ENCODE measurements around the gene CRIP1. TPM values are rescaled to one million over a fixed set of nuclear protein-coding genes. Genes with fewer than 3 reads are reported as not detected.

CRIP1 gene
- polyA plus RNA-seq, 2 of the 4 experiments (the other 2 are of a cell fraction), result 280 to 999 TPM

DNA sequence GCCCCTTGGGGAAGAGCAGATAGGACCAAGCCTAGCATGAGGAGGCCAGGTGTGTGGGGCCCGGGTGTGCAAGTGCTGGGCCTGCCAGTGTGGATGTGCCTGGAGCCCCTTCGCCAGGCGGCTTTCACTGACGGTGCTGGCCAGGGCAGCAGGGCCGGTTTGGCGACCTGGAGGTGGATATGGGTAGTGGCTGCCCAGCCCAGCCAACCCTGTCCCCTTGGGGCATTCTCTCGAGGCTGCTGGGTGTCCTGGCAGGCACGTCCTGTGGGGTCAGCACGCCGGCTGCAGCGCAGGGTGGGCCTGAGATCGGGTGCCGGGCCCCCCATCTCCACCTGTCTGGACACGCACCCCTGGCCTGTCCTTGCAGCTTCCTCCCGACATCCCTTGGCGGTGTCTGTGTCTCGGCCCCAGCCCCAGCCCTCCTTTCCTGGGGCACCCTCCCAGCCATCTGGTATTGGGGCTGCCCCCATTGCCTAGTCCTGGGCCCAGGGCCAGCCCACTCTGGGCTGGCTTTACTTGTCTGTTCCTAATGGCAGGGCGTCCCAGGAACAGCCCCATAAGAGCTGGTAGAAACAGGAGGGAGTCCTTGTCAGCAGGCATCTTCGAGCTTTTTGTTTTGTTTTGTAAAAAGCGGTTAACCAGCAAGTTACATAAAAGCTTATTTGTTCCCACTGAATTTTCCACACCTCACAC lies 19.3 kb upstream of the CRIP1 start:
- WGBS (ENCODE audit: missing lambda C conversion rate), result 97% methylated on average over 16 of the region's 20 CpGs
- Histone ChIP-seq H3K9me3 (no peaks in the 10 kb centered on the region), H3K4me3 (no peak overlapping the region), H3K4me2 (no peak overlapping the region), H3K4me1 (peaks cover 27% of the 10 kb centered on the region), H3K27ac (no peak overlapping the region)
- ChIA-PET CTCF (interaction anchor here (1.5 to 9.6 kb wide), 3 partner anchors 9 to 23 kb away, joined by 4 to 107 read pairs (median 58); partner anchors contain the start of gene TEDC1), POLR2A (no interaction called here)
- FAIRE-seq (no peak), ATAC-seq (no peak), DNase-seq (ENCODE audit: low read depth in 1 of 2, low spot score in 1 of 2) (no peak)
- TF ChIP-seq ZSCAN20 (CRISPR knock-in tag; IDR thresholded peaks at IDR 0.05), result no peak
- no peak for TF ChIP-seq GATA3 (IDR thresholded peaks at IDR 0.05; ENCODE audit: borderline replicate concordance)
- TF ChIP-seq PHF8 (IDR thresholded peaks at IDR 0.05; ENCODE audit: borderline replicate concordance, low read depth), result no peak

DNA sequence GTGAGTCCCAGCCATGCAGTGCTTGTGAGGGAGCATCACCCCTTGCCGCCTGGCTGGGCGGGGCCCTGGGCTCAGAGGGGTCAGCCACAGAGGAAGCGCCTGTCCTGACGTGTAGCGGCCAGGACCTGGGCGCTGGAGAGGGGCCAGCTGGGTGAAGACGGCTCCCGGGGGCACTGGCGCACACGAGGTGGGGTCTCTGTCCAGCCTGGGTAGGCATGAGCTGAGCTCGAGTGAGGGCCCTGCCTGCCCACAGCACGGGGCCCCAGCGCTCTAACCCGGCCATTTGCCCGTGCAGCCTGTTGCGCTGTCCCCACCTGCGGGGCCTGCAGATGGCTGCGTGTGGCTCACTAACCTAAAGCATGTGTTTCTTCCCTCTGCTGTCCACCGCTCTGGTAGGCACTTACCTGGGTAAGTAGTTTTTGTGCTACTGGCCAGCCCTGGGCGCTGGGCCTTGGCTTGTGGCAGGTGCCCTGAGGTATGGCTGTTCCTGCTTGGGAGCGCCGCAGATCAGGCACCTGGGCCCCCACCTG lies 18.7 kb upstream of the CRIP1 start:
- WGBS (ENCODE audit: missing lambda C conversion rate), result 86% methylated on average over 13 of the region's 22 CpGs
- no peak for DNase-seq (ENCODE audit: low read depth in 1 of 2, low spot score in 1 of 2)
- CTCF ChIA-PET, result interaction anchor here (1.5 to 9.6 kb wide), 3 partner anchors 9 to 22 kb away, joined by 4 to 107 read pairs (median 58); partner anchors contain the start of gene TEDC1
- no peak overlapping the region for H3K4me2 ChIP-seq
- TF ChIP-seq HOXA7 (CRISPR knock-in tag; IDR thresholded peaks at IDR 0.05) (no peak), FOSB (CRISPR knock-in tag; IDR thresholded peaks at IDR 0.05) (no peak), KDM5A (IDR thresholded peaks at IDR 0.05) (no peak), ZNF302 (CRISPR knock-in tag; IDR thresholded peaks at IDR 0.05) (no peak), RFX5 (IDR thresholded peaks at IDR 0.05) (no peak), RCOR1 (IDR thresholded peaks at IDR 0.05; ENCODE audit: low read depth, low read length) (no peak), JUNB (IDR thresholded peaks at IDR 0.05) (no peak), CEBPB (IDR thresholded peaks at IDR 0.05) (no peak), RARB (CRISPR knock-in tag; IDR thresholded peaks at IDR 0.05) (no peak), CHD4 (IDR thresholded peaks at IDR 0.05; ENCODE audit: borderline replicate concordance) (no peak), ZC3H11A (IDR thresholded peaks at IDR 0.05) (no peak)
- TF ChIP-seq, protein P1, sequence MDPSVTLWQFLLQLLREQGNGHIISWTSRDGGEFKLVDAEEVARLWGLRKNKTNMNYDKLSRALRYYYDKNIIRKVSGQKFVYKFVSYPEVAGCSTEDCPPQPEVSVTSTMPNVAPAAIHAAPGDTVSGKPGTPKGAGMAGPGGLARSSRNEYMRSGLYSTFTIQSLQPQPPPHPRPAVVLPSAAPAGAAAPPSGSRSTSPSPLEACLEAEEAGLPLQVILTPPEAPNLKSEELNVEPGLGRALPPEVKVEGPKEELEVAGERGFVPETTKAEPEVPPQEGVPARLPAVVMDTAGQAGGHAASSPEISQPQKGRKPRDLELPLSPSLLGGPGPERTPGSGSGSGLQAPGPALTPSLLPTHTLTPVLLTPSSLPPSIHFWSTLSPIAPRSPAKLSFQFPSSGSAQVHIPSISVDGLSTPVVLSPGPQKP (IDR thresholded peaks at IDR 0.05; ENCODE audit: low read depth, low read length), result no peak
- no peak overlapping the region for H3K27ac ChIP-seq
- peaks cover 33% of the 10 kb centered on the region for H3K4me1 ChIP-seq
- FAIRE-seq, result no peak
- no peak for ATAC-seq
- no peaks in the 10 kb centered on the region for H3K9me3 ChIP-seq
- POLR2A ChIA-PET, result no interaction called here
- H3K4me3 ChIP-seq, result no peak overlapping the region

DNA sequence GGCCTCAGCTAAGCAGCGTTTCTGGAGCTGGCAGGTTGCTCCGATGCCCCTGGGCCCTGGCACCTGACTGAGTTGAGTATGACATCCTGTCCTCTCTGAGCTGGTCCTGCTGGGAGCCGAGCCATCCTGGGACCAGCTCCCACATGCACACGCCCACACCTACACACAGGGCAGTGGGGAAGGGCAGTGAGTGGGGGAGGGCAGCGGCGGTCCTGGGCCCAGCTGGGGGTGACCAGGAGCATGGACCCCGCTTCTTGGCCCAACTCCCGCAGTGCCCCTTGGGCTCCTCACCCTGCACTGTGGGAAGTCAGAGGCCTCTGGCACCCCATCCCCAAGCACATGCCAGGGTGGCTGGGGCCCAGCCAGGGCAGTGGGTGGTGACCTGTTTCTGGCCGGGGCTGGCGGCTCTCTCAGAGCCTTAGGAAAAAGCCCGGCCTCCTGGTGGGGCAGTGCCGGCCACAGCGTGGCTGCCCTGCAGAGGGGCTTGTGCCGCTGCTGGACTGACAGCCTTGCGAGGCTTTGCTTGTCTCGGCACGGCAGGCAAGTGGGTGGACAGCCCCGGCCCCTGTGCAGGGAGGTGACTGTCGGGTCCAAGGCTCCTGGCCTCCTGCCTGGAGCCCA lies 18.0 kb upstream of the CRIP1 start:
- Histone ChIP-seq H3K27ac (no peak overlapping the region), H3K4me2 (no peak overlapping the region), H3K4me1 (peaks cover 40% of the 10 kb centered on the region), H3K4me3 (no peak overlapping the region), H3K9me3 (no peaks in the 10 kb centered on the region)
- no peak for FAIRE-seq
- ATAC-seq, result no peak
- DNase-seq (ENCODE audit: low read depth in 1 of 2, low spot score in 1 of 2), result no peak
- ChIA-PET POLR2A (no interaction called here), CTCF (interaction anchor here (0.9 to 9.6 kb wide), 7 partner anchors 8 to 59 kb away, joined by 3 to 107 read pairs (median 18); partner anchors contain the start of gene TEDC1)
- 83% methylated on average over 8 of the region's 19 CpGs for WGBS (ENCODE audit: missing lambda C conversion rate)
- no peak for TF ChIP-seq EHMT2 (IDR thresholded peaks at IDR 0.05; ENCODE audit: low read depth)
- TF ChIP-seq TP53 (CRISPR knock-in tag; IDR thresholded peaks at IDR 0.05), result no peak
